HEK293 (cell line): Measurements from ENCODE around the gene CCNG1.

Experiments
- ATF2 ChIP-seq: fragments of 450-650 bp; formaldehyde crosslinking; IDR thresholded peaks from 2 replicates; pipeline ENCODE4 v1.5.1; 2016; ENCODE audit warnings: missing biosample characterization, missing genetic modification characterization, low read depth
- GLIS2 ChIP-seq: fragments of 450-650 bp; formaldehyde crosslinking; IDR thresholded peaks from 2 replicates; pipeline ENCODE4 v1.5.1; 2016; ENCODE audit warnings: missing biosample characterization, missing genetic modification characterization
- KLF17 ChIP-seq: fragments of 450-650 bp; formaldehyde crosslinking; IDR thresholded peaks from 2 replicates; pipeline ENCODE4 v1.5.1; 2016; ENCODE audit warnings: missing biosample characterization, missing genetic modification characterization
- PRDM1 ChIP-seq: fragments of 450-650 bp; formaldehyde crosslinking; IDR thresholded peaks from 2 replicates; pipeline ENCODE4; 2016; ENCODE audit warnings: missing biosample characterization, missing genetic modification characterization
- PRDM2 ChIP-seq: fragments of 450-650 bp; formaldehyde crosslinking; IDR thresholded peaks from 2 replicates; pipeline ENCODE4 v1.5.1; 2016; ENCODE audit warnings: missing biosample characterization, missing genetic modification characterization, borderline replicate concordance
- PRDM6 ChIP-seq: fragments of 450-650 bp; formaldehyde crosslinking; IDR thresholded peaks from 2 replicates; pipeline ENCODE4 v1.5.1; 2017; ENCODE audit warnings: missing biosample characterization, missing genetic modification characterization
- SCRT1 ChIP-seq: fragments of 450-650 bp; formaldehyde crosslinking; IDR thresholded peaks from 2 replicates; pipeline ENCODE4 v1.5.1; 2016; ENCODE audit warnings: missing biosample characterization, missing genetic modification characterization, borderline replicate concordance
- TCF7L2 ChIP-seq: IDR thresholded peaks from 2 replicates; pipeline ENCODE4 v1.6.1; 2011; ENCODE audit warnings: low read depth, mild to moderate bottlenecking, inconsistent platforms, low read length, moderate library complexity, borderline replicate concordance
- TRIM28 ChIP-seq: IDR thresholded peaks from 2 replicates; pipeline ENCODE4 v1.6.1; 2011; ENCODE audit warnings: low read length, control low read depth, borderline replicate concordance
- ZBTB1 ChIP-seq: fragments of 450-650 bp; formaldehyde crosslinking; IDR thresholded peaks from 2 replicates; pipeline ENCODE4 v1.5.1; 2016; ENCODE audit warnings: missing biosample characterization, missing genetic modification characterization
- ZBTB10 ChIP-seq: fragments of 450-650 bp; formaldehyde crosslinking; IDR thresholded peaks from 2 replicates; pipeline ENCODE4 v1.5.1; 2016; ENCODE audit warnings: missing biosample characterization, missing genetic modification characterization
- ZBTB8A ChIP-seq: fragments of 450-650 bp; formaldehyde crosslinking; IDR thresholded peaks from 2 replicates; pipeline ENCODE4 v1.5.1; 2016; ENCODE audit warnings: missing biosample characterization, missing genetic modification characterization
- ZFHX2 ChIP-seq: fragments of 450-650 bp; formaldehyde crosslinking; conservative IDR thresholded peaks from 2 replicates; pipeline ENCODE4 v1.5.1; 2016; ENCODE audit warnings: missing biosample characterization, missing genetic modification characterization
- ZFP3 ChIP-seq: fragments of 450-650 bp; formaldehyde crosslinking; IDR thresholded peaks from 2 replicates; pipeline ENCODE4 v1.5.1; 2016; ENCODE audit warnings: low read depth, missing biosample characterization, missing genetic modification characterization
- ZNF132 ChIP-seq: fragments of 450-650 bp; formaldehyde crosslinking; IDR thresholded peaks from 2 replicates; pipeline ENCODE4 v1.5.1; 2017; ENCODE audit warnings: missing biosample characterization, missing genetic modification characterization, borderline replicate concordance
- ZNF133 ChIP-seq: fragments of 450-650 bp; formaldehyde crosslinking; IDR thresholded peaks from 2 replicates; pipeline ENCODE4 v1.5.1; 2016; ENCODE audit warnings: missing biosample characterization, missing genetic modification characterization
- ZNF140 ChIP-seq: fragments of 450-650 bp; formaldehyde crosslinking; IDR thresholded peaks from 2 replicates; pipeline ENCODE4 v1.5.1; 2016; ENCODE audit warnings: missing biosample characterization, missing genetic modification characterization
- ZNF16 ChIP-seq: fragments of 450-650 bp; formaldehyde crosslinking; IDR thresholded peaks from 2 replicates; pipeline ENCODE4 v1.5.1; 2016; ENCODE audit warnings: low read depth, missing biosample characterization, missing genetic modification characterization
- ZNF391 ChIP-seq: fragments of 450-650 bp; formaldehyde crosslinking; IDR thresholded peaks from 2 replicates; pipeline ENCODE4 v1.5.1; 2016; ENCODE audit warnings: low read depth, missing biosample characterization, missing genetic modification characterization, borderline replicate concordance
- ZNF501 ChIP-seq: fragments of 450-650 bp; formaldehyde crosslinking; IDR thresholded peaks from 2 replicates; pipeline ENCODE4 v1.5.1; 2016; ENCODE audit warnings: missing biosample characterization, missing genetic modification characterization
- ZNF521 ChIP-seq: fragments of 450-650 bp; formaldehyde crosslinking; IDR thresholded peaks from 2 replicates; pipeline ENCODE4 v1.5.1; 2017; ENCODE audit warnings: missing biosample characterization, mild to moderate bottlenecking, missing genetic modification characterization
- ZNF555 ChIP-seq: fragments of 450-650 bp; formaldehyde crosslinking; conservative IDR thresholded peaks from 2 replicates; pipeline ENCODE4 v1.5.1; 2017; ENCODE audit warnings: missing biosample characterization, mild to moderate bottlenecking, missing genetic modification characterization, inconsistent platforms
- ZNF580 ChIP-seq: fragments of 450-650 bp; formaldehyde crosslinking; IDR thresholded peaks from 2 replicates; pipeline ENCODE4 v1.5.1; 2016; ENCODE audit warnings: missing biosample characterization, missing genetic modification characterization
- ZNF621 ChIP-seq: fragments of 450-650 bp; formaldehyde crosslinking; IDR thresholded peaks from 2 replicates; pipeline ENCODE4 v1.5.1; 2017; ENCODE audit warnings: missing biosample characterization, missing genetic modification characterization
- ZNF670 ChIP-seq: fragments of 450-650 bp; formaldehyde crosslinking; IDR thresholded peaks from 2 replicates; pipeline ENCODE4 v1.5.1; 2016; ENCODE audit warnings: missing biosample characterization, missing genetic modification characterization, low read depth
- ZNF747 ChIP-seq: fragments of 450-650 bp; formaldehyde crosslinking; IDR thresholded peaks from 2 replicates; pipeline ENCODE4 v1.5.1; 2016; ENCODE audit warnings: missing biosample characterization, missing genetic modification characterization
- ZNF768 ChIP-seq: fragments of 450-650 bp; formaldehyde crosslinking; IDR thresholded peaks from 2 replicates; pipeline ENCODE4 v1.5.1; 2018; ENCODE audit warnings: missing biosample characterization, mild to moderate bottlenecking, missing genetic modification characterization
- ZSCAN23 ChIP-seq: fragments of 450-650 bp; formaldehyde crosslinking; IDR thresholded peaks from 2 replicates; pipeline ENCODE4 v1.5.1; 2016; ENCODE audit warnings: missing biosample characterization, missing genetic modification characterization

Gene CCNG1

GRCh38 chr5:163460562-163461171 lies 23.3 kb downstream of the CCNG1 start, which contains the start of gene HMMR (continued):
- TF ChIP-seq ZBTB10 (tag by site-specific recombination) (no peak), ZFHX2 (tag by site-specific recombination) (no peak), ZNF501 (tag by site-specific recombination) (no peak; the same call in 1 of the 2 replicates), ZNF580 (tag by site-specific recombination) (0 out of 2 replicates have a peak, but pooled peaks have one; percentile 15), ZNF16 (tag by site-specific recombination) (no peak), GLIS2 (tag by site-specific recombination) (no peak), ZNF621 (tag by site-specific recombination) (no peak), ZNF133 (tag by site-specific recombination) (no peak), PRDM1 (tag by site-specific recombination) (0 out of 2 replicates have a peak, but pooled peaks have one; percentile 8), ZFP3 (tag by site-specific recombination) (no peak), PRDM6 (tag by site-specific recombination) (no peak), ZNF140 (tag by site-specific recombination) (no peak), ZNF747 (tag by site-specific recombination) (no peak), PRDM2 (no peak), KLF17 (peak; percentile 35; the same call in 1 of the 2 replicates), ZNF391 (tag by site-specific recombination) (no peak), ZNF670 (no peak), ZBTB8A (tag by site-specific recombination) (peak; percentile 82), ZBTB1 (tag by site-specific recombination) (no peak), ZNF521 (tag by site-specific recombination) (no peak), SCRT1 (tag by site-specific recombination) (no peak), TCF7L2 (no peak), TRIM28 (no peak), ATF2 (tag by site-specific recombination) (no peak), ZNF768 (tag by site-specific recombination) (no peak), ZSCAN23 (no peak), ZNF555 (tag by site-specific recombination) (no peak), ZNF132 (tag by site-specific recombination) (no peak)
